H9 (cell line): ENCODE results near the gene DNER. TPM values are rescaled to one million over a fixed set of nuclear protein-coding genes. Genes with fewer than 3 reads are reported as not detected.
A peak's percentile ranks its signal among the peaks of the same experiment; 100 is the strongest.

ENCODE experiments used
- DNase-seq: peaks from one replicate; pipeline ENCODE4 v3.0.0-alpha.2; 2017
- H2AFZ ChIP-seq: one replicate; pipeline ENCODE4 v1.6.1; 2013; ENCODE audit warnings: mild to moderate bottlenecking, low read length, control low read depth, moderate library complexity
- H2AK5ac ChIP-seq: 2 replicates; pipeline ENCODE4 v1.6.1; 2013; ENCODE audit warnings: low read length, control low read depth, mixed read lengths; ENCODE audit not compliant: insufficient read length
- H2BK120ac ChIP-seq: one replicate; pipeline ENCODE4 v1.6.1; 2013; ENCODE audit warnings: low read depth, mild to moderate bottlenecking, low read length, control low read depth, inconsistent platforms; ENCODE audit not compliant: poor library complexity, severe bottlenecking
- H2BK12ac ChIP-seq: 2 replicates; pipeline ENCODE4 v1.6.1; 2013; ENCODE audit warnings: low read length, control low read depth, mixed read lengths, low read depth; ENCODE audit not compliant: insufficient read length
- H2BK15ac ChIP-seq: 2 replicates; pipeline ENCODE4 v1.6.1; 2013; ENCODE audit warnings: low read depth, low read length, control low read depth
- H2BK20ac ChIP-seq: one replicate; pipeline ENCODE4 v1.6.1; 2013; ENCODE audit warnings: low read depth, mild to moderate bottlenecking, low read length, control low read depth, inconsistent platforms; ENCODE audit not compliant: poor library complexity, severe bottlenecking
- H2BK5ac ChIP-seq: 2 replicates; pipeline ENCODE4 v1.6.1; 2013; ENCODE audit warnings: low read length, control low read depth, mixed read lengths; ENCODE audit not compliant: insufficient read length
- H3K14ac ChIP-seq: 2 replicates; pipeline ENCODE4 v1.6.1; 2013; ENCODE audit warnings: low read length, control low read depth; ENCODE audit not compliant: insufficient read depth
- H3K18ac ChIP-seq: 2 replicates; pipeline ENCODE4 v1.6.1; 2013; ENCODE audit warnings: low read depth, mild to moderate bottlenecking, mixed read lengths, low read length, control low read depth; ENCODE audit not compliant: insufficient read length
- H3K23ac ChIP-seq: 2 replicates; pipeline ENCODE4 v1.6.1; 2013; ENCODE audit warnings: low read length, control low read depth, mixed read lengths, low read depth; ENCODE audit not compliant: insufficient read length
- H3K23me2 ChIP-seq: 2 replicates; pipeline ENCODE4 v1.6.1; 2013; ENCODE audit warnings: low read depth, mild to moderate bottlenecking, mixed read lengths, low read length, control low read depth; ENCODE audit not compliant: insufficient read length, poor library complexity, severe bottlenecking
- H3K27ac ChIP-seq: 2 replicates; pipeline ENCODE4 v1.5.1; 2013; ENCODE audit warnings: low read length, control low read depth, mixed read lengths, low read depth; ENCODE audit not compliant: insufficient read length
- H3K27me3 ChIP-seq: 2 replicates; pipeline ENCODE4 v1.6.1; 2013; ENCODE audit warnings: low read length, control low read depth, inconsistent platforms; ENCODE audit not compliant: insufficient read depth
- H3K4ac ChIP-seq: 2 replicates; pipeline ENCODE4 v1.6.1; 2013; ENCODE audit warnings: low read depth, mild to moderate bottlenecking, control low read depth, inconsistent platforms, low read length, moderate library complexity
- H3K4me1 ChIP-seq: 2 replicates; pipeline ENCODE4 v1.6.1; 2013; ENCODE audit warnings: low read length, control low read depth, inconsistent platforms; ENCODE audit not compliant: insufficient read depth
- H3K4me2 ChIP-seq: 2 replicates; pipeline ENCODE4 v1.6.1; 2013; ENCODE audit warnings: low read length, control low read depth, mixed read lengths; ENCODE audit not compliant: insufficient read length, insufficient read depth
- H3K56ac ChIP-seq: 2 replicates; pipeline ENCODE4 v1.6.1; 2013; ENCODE audit warnings: low read depth, mild to moderate bottlenecking, mixed read lengths, low read length, control low read depth; ENCODE audit not compliant: insufficient read length
- H3K79me1 ChIP-seq: 2 replicates; pipeline ENCODE4 v1.6.1; 2013; ENCODE audit warnings: low read depth, mild to moderate bottlenecking, moderate library complexity, low read length, control low read depth, inconsistent platforms; ENCODE audit not compliant: insufficient read depth, poor library complexity, severe bottlenecking
- H3K79me2 ChIP-seq: 2 replicates; pipeline ENCODE4 v1.6.1; 2013; ENCODE audit warnings: low read length, control low read depth, inconsistent platforms; ENCODE audit not compliant: insufficient read depth
- H3K9ac ChIP-seq: 2 replicates; pipeline ENCODE4 v1.6.1; 2013; ENCODE audit warnings: low read length, control low read depth, mixed read lengths; ENCODE audit not compliant: insufficient read length; ENCODE audit errors: extremely low read depth
- H3K9me3 ChIP-seq: one replicate; pipeline ENCODE4 v1.6.1; 2013; ENCODE audit warnings: low read depth, low read length, inconsistent platforms; ENCODE audit not compliant: control insufficient read depth
- H3T11ph ChIP-seq: one replicate; pipeline ENCODE4 v1.6.1; 2013; ENCODE audit warnings: mild to moderate bottlenecking, low read length, control low read depth, inconsistent platforms
- H4K20me1 ChIP-seq: one replicate; pipeline ENCODE4 v1.6.1; 2013; ENCODE audit not compliant: control insufficient read depth, insufficient read length, insufficient read depth
- H4K5ac ChIP-seq: 2 replicates; pipeline ENCODE4 v1.6.1; 2013; ENCODE audit warnings: low read depth, mild to moderate bottlenecking, mixed read lengths, low read length, control low read depth; ENCODE audit not compliant: insufficient read length
- H4K8ac ChIP-seq: replicated peaks from 2 replicates; pipeline ENCODE4 v1.6.1; 2013; ENCODE audit warnings: low read length, control low read depth, mixed read lengths, low read depth; ENCODE audit not compliant: insufficient read length
- H4K91ac ChIP-seq: 2 replicates; pipeline ENCODE4 v1.6.1; 2013; ENCODE audit warnings: low read depth, mild to moderate bottlenecking, moderate library complexity, mixed read lengths, low read length, control low read depth; ENCODE audit not compliant: insufficient read length
- H3K27ac Mint-ChIP-seq, 3 experiments: 2 replicates in 2 of 3; 3 replicates in 1 of 3; pipeline ENCODE4 v1.8.0; 2020 to 2021; ENCODE audit warnings: mixed read lengths in 3 of 3, mild to moderate bottlenecking in 1 of 3, moderate library complexity in 1 of 3
- H3K27me3 Mint-ChIP-seq: 2 replicates; pipeline ENCODE4 v1.8.0; 2021; ENCODE audit warnings: low read depth, mild to moderate bottlenecking, moderate library complexity, mixed read lengths
- H3K36me3 Mint-ChIP-seq, 3 experiments: 2 replicates in 2 of 3; 3 replicates in 1 of 3; pipeline ENCODE4 v1.8.0; 2020 to 2021; ENCODE audit warnings: low read depth in 3 of 3, mixed read lengths in 3 of 3; ENCODE audit not compliant: insufficient read depth in 1 of 3
- H3K4me1 Mint-ChIP-seq, 2 experiments: 2 replicates each; pipeline ENCODE4 v1.8.0; 2020; ENCODE audit warnings: mixed read lengths in 2 of 2
- H3K4me3 Mint-ChIP-seq, 2 experiments: 2 replicates in 1 of 2; 3 replicates in 1 of 2; pipeline ENCODE4 v1.8.0; 2020 to 2021; ENCODE audit warnings: mild to moderate bottlenecking in 2 of 2, mixed read lengths in 2 of 2, moderate library complexity in 1 of 2
- H3K9me3 Mint-ChIP-seq, 2 experiments: 2 replicates in 1 of 2; 3 replicates in 1 of 2; pipeline ENCODE4 v1.8.0; 2020; ENCODE audit warnings: mild to moderate bottlenecking in 2 of 2, mixed read lengths in 2 of 2, moderate library complexity in 1 of 2
- WGBS: extraction: QIAGEN DNeasy Blood & Tissue Kit; methylation state at CpG from one replicate; pipeline ENCODE4 v1.1.7; 2013; ENCODE audit warnings: missing lambda C conversion rate, low lambda C conversion rate, mixed read lengths; ENCODE audit not compliant: insufficient read length; ENCODE audit errors: extremely low coverage; 5-methylcytosine and 5-hydroxymethylcytosine counted together
- total RNA-seq: library from RNA; stranded (reverse); gene quantifications from 2 replicates; pipeline ENCODE4 v1.2.1, GENCODE V29; 2021
- TF ChIP-seq, protein P1 (sequence below): fragments of 200-600 bp; sonication (generic); conservative IDR thresholded peaks from 3 replicates; pipeline ENCODE4 v1.8.0; 2021; ENCODE audit warnings: antibody characterized with exemption, mild to moderate bottlenecking

The DNER gene
- total RNA-seq, 1 experiment from 2014 or later = 1.0 TPM

DNA sequence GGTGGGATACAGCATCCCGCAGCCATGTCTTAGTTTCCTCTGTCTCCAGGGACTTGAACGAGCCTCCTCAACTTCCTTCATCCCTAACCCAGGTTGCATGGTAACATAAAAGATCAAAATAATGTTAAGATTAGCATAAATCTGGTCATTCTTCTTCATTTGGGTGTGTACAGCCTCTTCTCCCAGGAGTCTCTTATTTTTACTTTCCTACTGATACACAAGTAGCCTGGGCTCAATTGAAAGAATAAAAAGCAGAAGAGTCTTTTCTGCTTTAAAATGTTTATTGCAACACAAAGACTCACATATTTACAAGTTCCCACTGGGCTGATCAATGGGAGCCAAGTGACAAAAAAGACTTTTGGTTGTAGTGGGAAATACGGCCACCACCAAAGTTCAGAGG is 305.4 kb downstream of the DNER start:
- Histone ChIP-seq H3K23ac (no peak overlapping the region), H3K4ac (no peak overlapping the region), H3K23me2 (no peaks in the 10 kb centered on the region), H4K5ac (no peak overlapping the region), H3K4me1 (peaks cover 8% of the 10 kb centered on the region; the same call in 1 of the 2 replicates), H3K9me3 (no peaks in the 10 kb centered on the region), H2BK15ac (no peak overlapping the region), H3K14ac (no peak overlapping the region), H4K8ac (no peak overlapping the region), H3K9ac (no peak overlapping the region), H2BK120ac (no peak overlapping the region), H2AFZ (no peak overlapping the region), H2BK12ac (no peak overlapping the region), H2AK5ac (no peak overlapping the region), H4K91ac (no peak overlapping the region), H3K4me2 (no peak overlapping the region), H4K20me1 (no peaks in the 10 kb centered on the region), H3K27me3 (no peaks in the 10 kb centered on the region), H3K79me1 (no peaks in the 10 kb centered on the region), H2BK20ac (no peak overlapping the region), H3K27ac (no peak overlapping the region), H3K79me2 (no peaks in the 10 kb centered on the region), H3K18ac (no peak overlapping the region), H3T11ph (no peak overlapping the region), H2BK5ac (no peak overlapping the region), H3K56ac (no peak overlapping the region)
- no CpG with 5 or more reads among the region's 3 CpGs for WGBS
- Mint-ChIP-seq H3K27ac (peak overlapping the region in 2 of 3 experiments; percentile 19 to 74; a peak in 3 of 7 replicates), H3K4me3 (no peak overlapping the region), H3K36me3 (no peaks in the 10 kb centered on the region; a peak in 1 of 7 replicates), H3K9me3 (no peaks in the 10 kb centered on the region), H3K27me3 (no peaks in the 10 kb centered on the region), H3K4me1 (peaks cover 25 to 33% of the 10 kb centered on the region in 2 experiments)
- TF ChIP-seq, protein P1, sequence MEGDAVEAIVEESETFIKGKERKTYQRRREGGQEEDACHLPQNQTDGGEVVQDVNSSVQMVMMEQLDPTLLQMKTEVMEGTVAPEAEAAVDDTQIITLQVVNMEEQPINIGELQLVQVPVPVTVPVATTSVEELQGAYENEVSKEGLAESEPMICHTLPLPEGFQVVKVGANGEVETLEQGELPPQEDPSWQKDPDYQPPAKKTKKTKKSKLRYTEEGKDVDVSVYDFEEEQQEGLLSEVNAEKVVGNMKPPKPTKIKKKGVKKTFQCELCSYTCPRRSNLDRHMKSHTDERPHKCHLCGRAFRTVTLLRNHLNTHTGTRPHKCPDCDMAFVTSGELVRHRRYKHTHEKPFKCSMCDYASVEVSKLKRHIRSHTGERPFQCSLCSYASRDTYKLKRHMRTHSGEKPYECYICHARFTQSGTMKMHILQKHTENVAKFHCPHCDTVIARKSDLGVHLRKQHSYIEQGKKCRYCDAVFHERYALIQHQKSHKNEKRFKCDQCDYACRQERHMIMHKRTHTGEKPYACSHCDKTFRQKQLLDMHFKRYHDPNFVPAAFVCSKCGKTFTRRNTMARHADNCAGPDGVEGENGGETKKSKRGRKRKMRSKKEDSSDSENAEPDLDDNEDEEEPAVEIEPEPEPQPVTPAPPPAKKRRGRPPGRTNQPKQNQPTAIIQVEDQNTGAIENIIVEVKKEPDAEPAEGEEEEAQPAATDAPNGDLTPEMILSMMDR = no peak
- DNase-seq = no peak
